A673 (cell line): ENCODE measurements around the gene PLA2G5. TPM values are rescaled to one million over a fixed set of nuclear protein-coding genes. Genes with fewer than 3 reads are reported as not detected.

Source experiments
- BruUV-seq: library from RNA; stranded (reverse); fragments of 400-500 nt; replicated peaks from 2 replicates; lab custom pipeline; 2021; lab: Mats Ljungman, UMichigan
- CTCF ChIA-PET: fragments of 300-600 bp; sonication (Branson Sonifier 250); formaldehyde crosslinking; loops from one replicate; lab custom pipeline; 2022; ENCODE audit warnings: antibody characterized with exemption; lab: Charles Lee
- POLR2A ChIA-PET: fragments of 300-600 bp; sonication (Branson Sonifier 250); formaldehyde crosslinking; loops from one replicate; lab custom pipeline; 2022; ENCODE audit warnings: antibody characterized with exemption; ENCODE audit not compliant: low non-redundant PET; lab: Charles Lee
- DNase-seq: peaks from one replicate; pipeline ENCODE4 v3.0.0-alpha.2; 2015; ENCODE audit warnings: low spot score
- H3K27ac ChIP-seq: fragments of 200-600 bp; sonication (generic); 2 replicates; pipeline ENCODE4 v1.5.1; 2016; ENCODE audit warnings: mixed run types, low read depth, mild to moderate bottlenecking, mixed read lengths, antibody characterized with exemption, low read length; ENCODE audit not compliant: poor library complexity, severe bottlenecking
- H3K27me3 ChIP-seq: fragments of 200-600 bp; sonication (generic); replicated peaks from 2 replicates; pipeline ENCODE4 v1.6.1; 2017; ENCODE audit warnings: mixed run types, low read depth, mild to moderate bottlenecking, mixed read lengths, antibody characterized with exemption, low read length; ENCODE audit not compliant: insufficient read depth, poor library complexity
- H3K36me3 ChIP-seq: fragments of 200-600 bp; sonication (generic); 2 replicates; pipeline ENCODE4 v1.6.1; 2016; ENCODE audit warnings: mixed run types, mild to moderate bottlenecking, mixed read lengths, antibody characterized with exemption, low read length; ENCODE audit not compliant: insufficient read depth, poor library complexity, severe bottlenecking
- H3K4me1 ChIP-seq: fragments of 200-600 bp; sonication (generic); 2 replicates; pipeline ENCODE4 v1.6.1; 2017; ENCODE audit warnings: mixed run types, mild to moderate bottlenecking, mixed read lengths, antibody characterized with exemption, low read length; ENCODE audit not compliant: insufficient read depth, poor library complexity, severe bottlenecking
- H3K4me3 ChIP-seq: fragments of 200-600 bp; sonication (generic); 2 replicates; pipeline ENCODE4 v1.5.1; 2016; ENCODE audit warnings: low read depth, mixed run types, mild to moderate bottlenecking, mixed read lengths, low read length; ENCODE audit not compliant: poor library complexity, severe bottlenecking
- H3K9me3 ChIP-seq: fragments of 200-600 bp; sonication (generic); 2 replicates; pipeline ENCODE4 v1.6.1; 2016; ENCODE audit warnings: mixed run types, low read depth, mild to moderate bottlenecking, mixed read lengths, antibody characterized with exemption, low read length; ENCODE audit not compliant: poor library complexity, severe bottlenecking
- EZH2 ChIP-seq: fragments of 200-600 bp; sonication (generic); IDR thresholded peaks from 2 replicates; pipeline ENCODE4 v1.6.1; 2017; ENCODE audit warnings: borderline replicate concordance, low read depth, mild to moderate bottlenecking, mixed read lengths, antibody characterized with exemption, low read length; ENCODE audit not compliant: poor library complexity, severe bottlenecking
- intact Hi-C: fragments of 100-400 bp; cut with micrococcal nuclease; formaldehyde crosslinking; loops from one replicate; pipeline ENCODE4 v1.10.0; 2022; ENCODE audit not compliant: unreplicated experiment
- total RNA-seq: library from RNA; stranded (reverse); gene quantifications from 2 replicates; pipeline ENCODE4 v1.2.3, GENCODE V29; 2021
- TF ChIP-seq, protein P1 (sequence below): fragments of 300-800, 200-600 bp; sonication (generic); conservative IDR thresholded peaks from 2 replicates; pipeline ENCODE4 v1.5.1; 2017; ENCODE audit warnings: low read depth, mild to moderate bottlenecking, antibody characterized with exemption, low read length, moderate library complexity, mixed read lengths

Gene PLA2G5
- total RNA-seq, 1 experiment from 2014 or later = not detected

DNA sequence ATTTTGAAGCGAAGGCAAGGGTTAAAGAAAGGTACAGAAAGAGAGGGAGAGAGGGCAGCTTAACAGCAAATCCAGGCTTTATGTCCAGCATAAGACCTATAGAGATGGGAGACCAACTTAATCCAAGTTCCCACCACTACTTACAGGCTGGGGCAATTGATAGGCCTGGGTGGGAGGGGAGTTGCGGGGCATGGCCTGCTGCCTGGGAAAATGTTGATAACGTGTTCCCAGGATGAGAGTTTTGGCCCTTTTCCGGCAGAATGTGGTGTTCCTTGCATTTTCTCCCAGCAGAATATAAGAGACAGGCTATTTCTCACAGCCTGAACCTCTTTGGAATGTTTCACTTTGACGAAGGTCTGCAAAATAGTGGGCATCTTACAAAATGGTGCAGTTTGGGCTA lies 34.9 kb upstream of the PLA2G5 start:
- BruUV-seq = no TSS peak
- TF ChIP-seq EZH2 = no peak
- TF ChIP-seq, protein P1, sequence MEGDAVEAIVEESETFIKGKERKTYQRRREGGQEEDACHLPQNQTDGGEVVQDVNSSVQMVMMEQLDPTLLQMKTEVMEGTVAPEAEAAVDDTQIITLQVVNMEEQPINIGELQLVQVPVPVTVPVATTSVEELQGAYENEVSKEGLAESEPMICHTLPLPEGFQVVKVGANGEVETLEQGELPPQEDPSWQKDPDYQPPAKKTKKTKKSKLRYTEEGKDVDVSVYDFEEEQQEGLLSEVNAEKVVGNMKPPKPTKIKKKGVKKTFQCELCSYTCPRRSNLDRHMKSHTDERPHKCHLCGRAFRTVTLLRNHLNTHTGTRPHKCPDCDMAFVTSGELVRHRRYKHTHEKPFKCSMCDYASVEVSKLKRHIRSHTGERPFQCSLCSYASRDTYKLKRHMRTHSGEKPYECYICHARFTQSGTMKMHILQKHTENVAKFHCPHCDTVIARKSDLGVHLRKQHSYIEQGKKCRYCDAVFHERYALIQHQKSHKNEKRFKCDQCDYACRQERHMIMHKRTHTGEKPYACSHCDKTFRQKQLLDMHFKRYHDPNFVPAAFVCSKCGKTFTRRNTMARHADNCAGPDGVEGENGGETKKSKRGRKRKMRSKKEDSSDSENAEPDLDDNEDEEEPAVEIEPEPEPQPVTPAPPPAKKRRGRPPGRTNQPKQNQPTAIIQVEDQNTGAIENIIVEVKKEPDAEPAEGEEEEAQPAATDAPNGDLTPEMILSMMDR = no peak
- no peaks in the 10 kb centered on the region for H3K9me3 ChIP-seq
- H3K4me1 ChIP-seq = no peaks in the 10 kb centered on the region
- H3K27me3 ChIP-seq = peaks cover 10% of the 10 kb centered on the region
- no peak overlapping the region for H3K4me3 ChIP-seq
- intact Hi-C loops = no loop called here
- POLR2A ChIA-PET = no interaction called here
- no peak overlapping the region for H3K27ac ChIP-seq
- DNase-seq = no peak
- no peaks in the 10 kb centered on the region for H3K36me3 ChIP-seq
- CTCF ChIA-PET = no interaction called here

DNA sequence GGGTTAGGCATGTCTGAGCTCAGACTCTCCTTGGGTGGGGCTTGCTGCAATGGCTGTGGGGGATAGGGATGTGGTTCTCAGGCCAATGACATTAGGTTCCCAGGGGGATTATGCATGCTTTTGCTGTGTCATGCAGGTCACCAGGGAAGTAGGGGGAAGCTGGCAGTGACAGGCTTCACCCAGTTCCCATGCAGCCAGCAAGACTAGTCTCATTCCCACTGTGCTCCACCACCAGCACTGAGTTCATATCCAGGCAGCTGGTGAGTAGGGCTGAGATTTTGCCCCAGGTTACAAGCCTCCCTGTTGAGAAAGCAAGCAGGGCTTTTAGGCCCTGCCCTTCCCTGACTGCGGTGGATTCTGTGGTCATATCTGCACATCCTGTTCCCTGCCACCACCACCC lies 32.1 kb upstream of the PLA2G5 start:
- Histone ChIP-seq H3K27ac (no peak overlapping the region), H3K4me1 (no peaks in the 10 kb centered on the region), H3K36me3 (no peaks in the 10 kb centered on the region), H3K27me3 (peaks cover 17% of the 10 kb centered on the region), H3K9me3 (no peaks in the 10 kb centered on the region), H3K4me3 (no peak overlapping the region)
- no TSS peak for BruUV-seq
- DNase-seq = no peak
- POLR2A ChIA-PET = no interaction called here
- CTCF ChIA-PET = no interaction called here
- TF ChIP-seq, protein P1 = no peak
- no peak for TF ChIP-seq EZH2
- intact Hi-C loops = no loop called here

DNA sequence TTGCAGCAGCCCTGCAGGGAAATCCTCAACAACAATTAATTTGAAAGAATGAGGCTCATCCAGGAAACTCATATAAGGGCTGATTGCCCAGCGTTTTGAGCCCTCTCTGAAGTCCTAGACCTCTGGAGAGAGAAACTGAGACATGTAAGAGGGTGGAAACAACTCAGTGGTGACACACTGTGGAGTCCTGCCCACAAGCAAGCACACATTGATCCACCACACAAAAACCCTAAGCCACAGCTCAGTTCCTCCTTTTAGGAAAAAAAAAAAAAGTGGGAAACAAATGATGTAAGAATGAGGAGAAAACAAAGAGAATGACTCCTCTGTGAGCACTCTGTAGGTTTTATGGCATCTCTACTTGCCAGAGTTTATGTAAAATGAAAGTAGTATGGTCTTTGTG lies 22.9 kb upstream of the PLA2G5 start:
- no peaks in the 10 kb centered on the region for H3K4me1 ChIP-seq
- peaks cover 17% of the 10 kb centered on the region for H3K27me3 ChIP-seq
- CTCF ChIA-PET = no interaction called here
- POLR2A ChIA-PET = no interaction called here
- TF ChIP-seq, protein P1 = no peak
- TF ChIP-seq EZH2 = no peak
- no TSS peak for BruUV-seq
- no peak for DNase-seq
- intact Hi-C loops = no loop called here
- H3K36me3 ChIP-seq = no peaks in the 10 kb centered on the region
- no peak overlapping the region for H3K4me3 ChIP-seq
- H3K9me3 ChIP-seq = peaks cover 13% of the 10 kb centered on the region
- H3K27ac ChIP-seq = no peak overlapping the region
